ENCODE data around the gene DDX23. TPM values are rescaled to one million over a fixed set of nuclear protein-coding genes. Genes with fewer than 3 reads are reported as not detected.
"Not testable (repeated sequence)": the region's sequence is repeated elsewhere in the genome, so short reads cannot be mapped to it uniquely, and the experiment has no call there.

DDX23 gene
- total and polyA plus RNA-seq, 10 donors: 33.1 to 104 (median 83.5) TPM

DNA sequence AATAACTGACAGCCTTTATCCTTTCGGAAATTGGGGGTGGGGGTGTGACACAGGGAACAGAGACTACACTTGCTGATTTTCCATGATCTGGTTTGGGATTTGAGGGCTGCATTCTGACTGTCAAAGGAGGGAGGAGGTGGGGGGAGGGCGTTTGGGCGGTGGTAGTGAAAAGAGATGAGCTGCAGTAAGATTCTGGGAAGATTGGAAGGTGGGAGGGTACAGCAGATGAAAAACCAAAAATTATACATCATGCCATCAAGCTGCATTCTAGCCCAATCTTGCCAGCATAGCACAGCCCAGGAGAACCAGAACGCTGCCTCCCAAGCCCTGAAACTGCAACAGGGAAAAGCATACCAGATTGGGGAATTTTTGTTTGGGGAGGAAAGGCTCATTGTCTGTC, 11.3 kb upstream of the DDX23 start:
- WGBS, 5 donors: 75 to 90% (median 84%) methylated on average over 4 of the region's 4 CpGs
- Histone ChIP-seq H3K9me3 (no peaks in the 10 kb centered on the region), H3K27ac (no peak overlapping the region), H3K4me1 (peaks cover 7 to 32% (median 24%) of the 10 kb centered on the region in 6 donors), H3K4me3 (no peak overlapping the region), H3K27me3 (replicated peaks in 1 of 7) (peaks cover 0 to 39% (median 0%) of the 10 kb centered on the region in 7 donors), H3K36me3 (peaks cover 0 to 13% (median 0%) of the 10 kb centered on the region in 6 donors)
- TF ChIP-seq, protein P1, sequence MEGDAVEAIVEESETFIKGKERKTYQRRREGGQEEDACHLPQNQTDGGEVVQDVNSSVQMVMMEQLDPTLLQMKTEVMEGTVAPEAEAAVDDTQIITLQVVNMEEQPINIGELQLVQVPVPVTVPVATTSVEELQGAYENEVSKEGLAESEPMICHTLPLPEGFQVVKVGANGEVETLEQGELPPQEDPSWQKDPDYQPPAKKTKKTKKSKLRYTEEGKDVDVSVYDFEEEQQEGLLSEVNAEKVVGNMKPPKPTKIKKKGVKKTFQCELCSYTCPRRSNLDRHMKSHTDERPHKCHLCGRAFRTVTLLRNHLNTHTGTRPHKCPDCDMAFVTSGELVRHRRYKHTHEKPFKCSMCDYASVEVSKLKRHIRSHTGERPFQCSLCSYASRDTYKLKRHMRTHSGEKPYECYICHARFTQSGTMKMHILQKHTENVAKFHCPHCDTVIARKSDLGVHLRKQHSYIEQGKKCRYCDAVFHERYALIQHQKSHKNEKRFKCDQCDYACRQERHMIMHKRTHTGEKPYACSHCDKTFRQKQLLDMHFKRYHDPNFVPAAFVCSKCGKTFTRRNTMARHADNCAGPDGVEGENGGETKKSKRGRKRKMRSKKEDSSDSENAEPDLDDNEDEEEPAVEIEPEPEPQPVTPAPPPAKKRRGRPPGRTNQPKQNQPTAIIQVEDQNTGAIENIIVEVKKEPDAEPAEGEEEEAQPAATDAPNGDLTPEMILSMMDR (IDR thresholded peaks at IDR 0.05 in 8 of 11, conservative IDR thresholded peaks at IDR 0.05 in 3 of 11): no peak
- TF ChIP-seq POLR2AphosphoS5 (IDR thresholded peaks at IDR 0.05): no peak
- no peak for DNase-seq
- intact Hi-C loops (cut with DNase I; ENCODE audit: low total_unique reads): no loop called here

DNA sequence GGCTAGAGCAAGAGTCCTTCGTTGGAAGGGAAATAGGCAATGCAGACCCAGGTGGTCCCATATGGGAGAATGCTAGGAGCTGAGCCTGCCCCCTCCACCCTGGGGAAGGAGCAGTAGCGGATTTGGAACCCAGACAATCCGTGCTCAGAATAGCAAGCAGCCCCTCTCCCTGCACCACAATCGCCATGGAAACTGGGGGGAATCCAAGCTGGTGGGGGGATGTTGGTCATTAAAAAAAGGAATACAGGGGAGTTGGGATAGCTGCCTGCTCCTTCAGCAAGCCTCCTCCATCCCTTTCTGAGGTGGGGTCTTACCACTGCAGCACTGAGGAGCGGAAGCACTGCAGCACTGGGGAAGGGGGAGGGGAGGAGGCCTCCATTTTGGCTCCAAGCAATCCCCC, 10.8 kb upstream of the DDX23 start:
- peaks cover 7 to 32% (median 24%) of the 10 kb centered on the region in 6 donors for H3K4me1 ChIP-seq
- DNase-seq: no peak
- H3K27ac ChIP-seq: no peak overlapping the region
- TF ChIP-seq POLR2AphosphoS5 (IDR thresholded peaks at IDR 0.05) (no peak), POLR2A (IDR thresholded peaks at IDR 0.05) (no peak)
- TF ChIP-seq, protein P1 (IDR thresholded peaks at IDR 0.05 in 8 of 11, conservative IDR thresholded peaks at IDR 0.05 in 3 of 11): no peak
- intact Hi-C loops (cut with DNase I; ENCODE audit: low total_unique reads): no loop called here
- H3K27me3 ChIP-seq (replicated peaks in 1 of 7): peaks cover 0 to 39% (median 0%) of the 10 kb centered on the region in 7 donors
- H3K9me3 ChIP-seq: no peaks in the 10 kb centered on the region
- no peak overlapping the region for H3K4me3 ChIP-seq
- H3K36me3 ChIP-seq: peaks cover 0 to 13% (median 0%) of the 10 kb centered on the region in 6 donors
- WGBS, 5 donors: 81 to 90% (median 84%) methylated on average over 5 of the region's 5 CpGs

DNA sequence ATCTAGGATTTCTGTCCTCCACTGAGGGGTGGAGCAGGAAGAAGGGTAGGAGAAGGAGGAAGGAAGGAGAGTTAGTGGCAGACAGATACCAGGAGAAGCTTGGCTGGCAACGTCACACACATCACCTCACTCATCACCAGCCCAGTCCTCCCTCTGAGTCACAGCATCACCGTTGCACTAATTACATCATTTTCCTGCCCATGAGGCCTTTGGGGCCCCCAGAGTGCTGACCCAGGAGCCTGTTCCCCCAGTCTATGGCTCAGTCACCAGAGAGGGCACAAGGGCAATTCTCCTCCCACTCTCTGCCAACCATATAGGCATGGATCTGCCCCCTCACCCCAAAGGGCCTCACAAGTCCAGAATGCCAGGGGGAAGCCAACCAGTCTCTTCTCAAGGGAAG, 9.1 kb upstream of the DDX23 start:
- Histone ChIP-seq H3K4me1 (peaks cover 5 to 28% (median 21%) of the 10 kb centered on the region in 6 donors), H3K36me3 (peaks cover 0 to 13% (median 0%) of the 10 kb centered on the region in 6 donors), H3K4me3 (no peak overlapping the region), H3K27ac (no peak overlapping the region), H3K9me3 (no peaks in the 10 kb centered on the region), H3K27me3 (replicated peaks in 1 of 7) (peaks cover 0 to 39% (median 0%) of the 10 kb centered on the region in 7 donors)
- WGBS, 5 donors: 9 to 56% (median 34%) methylated on average over 2 of the region's 2 CpGs
- no peak for DNase-seq
- intact Hi-C loops (cut with DNase I; ENCODE audit: low total_unique reads): no loop called here
- TF ChIP-seq POLR2AphosphoS5 (IDR thresholded peaks at IDR 0.05): no peak
- TF ChIP-seq POLR2A (IDR thresholded peaks at IDR 0.05): no peak
- TF ChIP-seq, protein P1 (IDR thresholded peaks at IDR 0.05 in 8 of 11, conservative IDR thresholded peaks at IDR 0.05 in 3 of 11): no peak

DNA sequence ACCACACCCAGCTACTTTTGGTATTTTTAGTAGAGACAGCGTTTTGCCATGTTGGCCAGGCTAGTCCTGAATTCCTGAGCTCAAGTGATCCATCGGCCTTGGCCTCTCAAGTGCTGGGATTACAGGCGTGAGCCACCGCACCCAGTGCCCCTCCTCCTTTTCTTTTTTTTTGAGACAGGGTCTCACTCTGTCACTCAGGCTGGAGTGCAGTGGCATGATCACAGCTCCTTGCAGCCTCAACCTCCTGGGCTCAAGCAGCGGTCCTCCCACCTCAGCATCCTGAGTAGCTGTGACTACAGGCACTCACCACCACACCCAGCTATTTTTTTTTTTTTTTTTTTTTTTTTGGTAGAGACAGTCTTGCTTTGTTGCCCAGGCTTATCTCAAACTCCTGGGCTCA, 8.3 kb upstream of the DDX23 start:
- 76 to 93% (median 84%) methylated on average over 5 of the region's 5 CpGs for WGBS, 5 donors
- intact Hi-C loops (cut with DNase I; ENCODE audit: low total_unique reads): not testable (repeated sequence)

DNA sequence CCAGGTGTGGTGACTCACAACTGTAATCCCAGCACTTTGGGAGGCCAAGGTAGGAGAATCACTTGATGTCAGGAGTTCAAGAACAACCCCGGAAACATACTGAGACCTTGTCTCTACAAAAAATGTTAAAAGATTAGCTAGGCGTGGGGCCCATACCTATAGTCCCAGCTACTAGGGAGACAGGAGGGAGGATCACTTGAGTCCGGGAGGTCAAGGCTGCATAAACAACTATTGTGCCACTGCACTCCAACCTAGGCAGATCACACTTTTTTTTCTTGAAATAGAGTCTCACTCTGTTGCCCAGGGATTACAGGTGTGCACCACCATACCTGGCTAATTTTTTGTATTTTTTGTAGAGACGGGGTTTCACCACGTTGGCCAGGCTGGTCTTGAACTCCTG, 7.6 kb upstream of the DDX23 start:
- WGBS, 5 donors: 90 to 98% (median 93%) methylated on average over 5 of the region's 5 CpGs
- no peak for TF ChIP-seq POLR2AphosphoS5 (IDR thresholded peaks at IDR 0.05)
- intact Hi-C loops (cut with DNase I; ENCODE audit: low total_unique reads): no loop called here

More for the DNA sequence above, 8.3 kb upstream of the DDX23 start:
- H3K27ac ChIP-seq, H3K4me3 ChIP-seq, DNase-seq, H3K9me3 ChIP-seq: not testable (repeated sequence)
- H3K36me3 ChIP-seq: peaks cover 0 to 13% (median 0%) of the 10 kb centered on the region in 6 donors
- H3K27me3 ChIP-seq (replicated peaks in 1 of 7): peaks cover 0 to 33% (median 0%) of the 10 kb centered on the region in 7 donors
- peaks cover 4 to 20% (median 13%) of the 10 kb centered on the region in 6 donors for H3K4me1 ChIP-seq

More for the DNA sequence above, 7.6 kb upstream of the DDX23 start:
- Histone ChIP-seq H3K4me1 (peaks cover 0 to 13% (median 6%) of the 10 kb centered on the region in 6 donors), H3K27me3 (replicated peaks in 1 of 7) (peaks cover 0 to 26% (median 0%) of the 10 kb centered on the region in 7 donors), H3K27ac (no peak overlapping the region), H3K36me3 (peaks cover 0 to 13% (median 0%) of the 10 kb centered on the region in 6 donors), H3K9me3 (no peaks in the 10 kb centered on the region), H3K4me3 (no peak overlapping the region)
- DNase-seq: no peak

All from spleen (tissue), 11 donors.